Pancreas (tissue), 10 donors: ENCODE measurements around the gene CASP14. TPM values are rescaled to one million over a fixed set of nuclear protein-coding genes. Genes with fewer than 3 reads are reported as not detected.
"Not testable (repeated sequence)": the region's sequence is repeated elsewhere in the genome, so short reads cannot be mapped to it uniquely, and the experiment has no call there.

Source experiments
- ATAC-seq, 4 donors: fragments of 200-7000 bp; cut with Tn5 transposase; one replicate each; pipeline versions ENCODE4 v1.8.0 to v1.9.1; 2020; ENCODE audit warnings: mild to moderate bottlenecking in 4 of 4, moderate library complexity in 4 of 4
- DNase-seq, 6 donors: peaks; one replicate each; pipeline ENCODE4 v3.0.0-alpha.2; 2020
- FAIRE-seq: peaks from 2 replicates; lab custom pipeline; 2012; peaks lifted over from hg19 to GRCh38; lab: Jason Lieb, UNC
- H3K27ac ChIP-seq, 4 donors: fragments of 200-600 bp; sonication (generic); 1 replicate in 3 of 4; 2 replicates in 1 of 4; pipeline versions ENCODE4 v1.5.0 to v1.8.0; 2020
- H3K27me3 ChIP-seq, 4 donors: fragments of 200-600 bp; one replicate each; pipeline ENCODE4 v1.8.0; 2021
- H3K36me3 ChIP-seq, 3 donors: fragments of 200-600 bp; sonication (generic) in 1 of 3; one replicate each; pipeline versions ENCODE4 v1.5.0 to v1.8.0; 2020 to 2021
- H3K4me1 ChIP-seq, 3 donors: fragments of 200-600 bp; one replicate each; pipeline ENCODE4 v1.8.0; 2021
- H3K4me3 ChIP-seq, 4 donors: fragments of 200-600 bp; sonication (generic) in 2 of 4; one replicate each; pipeline versions ENCODE4 v1.5.0 to v1.8.0; 2020 to 2021
- H3K9me3 ChIP-seq, 4 donors: fragments of 200-600 bp; one replicate each; pipeline ENCODE4 v1.8.0; 2021
- WGBS, 2 donors: extraction: QIAGEN DNeasy Blood & Tissue Kit; methylation state at CpG; one replicate each; pipeline ENCODE4 v1.1.7; 2013; 5-methylcytosine and 5-hydroxymethylcytosine counted together
- intact Hi-C, 3 donors: fragments of 100-400 bp; cut with DNase I; formaldehyde crosslinking; loops; one replicate each; pipeline versions ENCODE4 v1.11.1 to v1.14.2; 2022
- polyA plus RNA-seq, 2 donors: library from polyadenylated mRNA; stranded (reverse); fragments of 200-250 nt; gene quantifications; one replicate each; pipeline ENCODE4 v1.2.3, GENCODE V29; 2013
- total RNA-seq, 6 donors: library from RNA; stranded (reverse); fragmentation: NEBNext Ultra II Directional in 4 of 6; extraction: Animal tissue kit (Norgen Biotek cat#: 25700) in 4 of 6; gene quantifications; one replicate each; pipeline versions ENCODE4 v1.2.1 to v1.2.4, GENCODE V29; 2021 to 2023
- TF ChIP-seq, protein P1 (sequence below), 4 donors: fragments of 200-600 bp; sonication (generic) in 3 of 4; IDR thresholded peaks; one replicate each; pipeline versions ENCODE4 v1.5.0 to v1.8.0; 2021; ENCODE audit warnings: antibody characterized with exemption in 4 of 4
- donor health status: healthy with polysubstance abuse.
- donor health status: DM: no; HTN: no; CAD: no; lungs with moderate emphysema.
- donor health status: DM: no; HTN: no; CAD: no.
- donor health status: control.
- donor health status: control.
- donor health status: Bipolar disorder and iron deficiency.
- donor health status: DM: yes; HTN: yes; CAD: no.
- donor health status: DM: no; HTN: no; CAD: no.
- donor health status: DM: no; HTN: no; CAD: no.
- donor health status: DM: yes; HTN: yes; CAD: no.

Gene CASP14
- total and polyA plus RNA-seq, 8 donors, result 0.04 to 0.73 (median 0.14) TPM; not detected in 3

DNA sequence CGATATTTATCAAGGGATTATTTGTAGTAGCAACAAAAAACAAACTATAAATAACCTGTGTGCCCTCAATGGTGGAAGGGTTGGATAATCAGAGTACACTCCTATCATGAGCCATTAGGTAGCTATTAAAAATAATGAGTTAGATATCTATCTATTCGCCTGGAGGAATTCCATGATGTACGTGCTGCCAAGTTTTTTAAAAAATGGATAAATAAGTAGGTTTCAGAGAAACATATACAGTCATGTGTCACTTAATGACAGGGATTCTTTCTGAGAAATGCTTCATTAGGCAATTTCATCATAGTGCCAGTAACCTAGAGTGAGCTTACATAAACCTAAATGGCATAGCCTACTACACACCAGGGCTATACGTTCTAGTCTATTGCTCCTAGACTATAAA lies 26.5 kb downstream of the CASP14 start:
- TF ChIP-seq, protein P1, sequence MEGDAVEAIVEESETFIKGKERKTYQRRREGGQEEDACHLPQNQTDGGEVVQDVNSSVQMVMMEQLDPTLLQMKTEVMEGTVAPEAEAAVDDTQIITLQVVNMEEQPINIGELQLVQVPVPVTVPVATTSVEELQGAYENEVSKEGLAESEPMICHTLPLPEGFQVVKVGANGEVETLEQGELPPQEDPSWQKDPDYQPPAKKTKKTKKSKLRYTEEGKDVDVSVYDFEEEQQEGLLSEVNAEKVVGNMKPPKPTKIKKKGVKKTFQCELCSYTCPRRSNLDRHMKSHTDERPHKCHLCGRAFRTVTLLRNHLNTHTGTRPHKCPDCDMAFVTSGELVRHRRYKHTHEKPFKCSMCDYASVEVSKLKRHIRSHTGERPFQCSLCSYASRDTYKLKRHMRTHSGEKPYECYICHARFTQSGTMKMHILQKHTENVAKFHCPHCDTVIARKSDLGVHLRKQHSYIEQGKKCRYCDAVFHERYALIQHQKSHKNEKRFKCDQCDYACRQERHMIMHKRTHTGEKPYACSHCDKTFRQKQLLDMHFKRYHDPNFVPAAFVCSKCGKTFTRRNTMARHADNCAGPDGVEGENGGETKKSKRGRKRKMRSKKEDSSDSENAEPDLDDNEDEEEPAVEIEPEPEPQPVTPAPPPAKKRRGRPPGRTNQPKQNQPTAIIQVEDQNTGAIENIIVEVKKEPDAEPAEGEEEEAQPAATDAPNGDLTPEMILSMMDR (IDR thresholded peaks at IDR 0.05), result no peak
- Histone ChIP-seq H3K36me3 (no peaks in the 10 kb centered on the region), H3K4me3 (no peak overlapping the region), H3K4me1 (no peaks in the 10 kb centered on the region), H3K9me3 (no peaks in the 10 kb centered on the region), H3K27ac (no peak overlapping the region), H3K27me3 (no peaks in the 10 kb centered on the region)
- 68 to 81% methylated on average over 4 of the region's 4 CpGs for WGBS, 2 donors
- ATAC-seq (no peak), DNase-seq (no peak), FAIRE-seq (no peak)
- intact Hi-C loops, result no loop called here

DNA sequence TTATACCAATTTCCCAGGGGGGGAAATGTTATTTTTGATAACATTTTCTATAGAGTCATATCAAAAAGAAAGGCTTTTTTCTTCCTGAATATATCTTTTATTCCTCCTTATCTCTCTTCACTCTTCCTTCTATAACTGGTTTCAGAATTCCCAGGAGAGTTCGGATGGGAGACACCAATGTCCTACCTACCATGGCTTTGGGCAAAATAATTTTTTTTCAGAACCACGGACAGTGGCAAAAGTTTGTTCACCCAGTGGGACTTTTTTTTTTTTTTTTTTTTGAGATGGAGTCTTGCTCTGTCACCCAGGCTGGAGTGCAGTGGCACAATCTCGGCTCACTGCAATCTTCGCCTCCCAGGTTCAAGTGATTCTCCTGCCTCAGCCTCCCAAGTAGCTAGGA lies 30.7 kb downstream of the CASP14 start:
- H3K36me3 ChIP-seq, ATAC-seq, H3K27me3 ChIP-seq, H3K9me3 ChIP-seq, H3K27ac ChIP-seq, FAIRE-seq, DNase-seq, H3K4me1 ChIP-seq, H3K4me3 ChIP-seq: not testable (repeated sequence)
- 56 to 57% methylated on average over 4 of the region's 4 CpGs for WGBS, 2 donors
- intact Hi-C loops, result loop anchor here in 1 of 3 donors (10.0 kb wide), 1 partner anchor 75 kb away; no protein-coding TSS in a partner anchor

DNA sequence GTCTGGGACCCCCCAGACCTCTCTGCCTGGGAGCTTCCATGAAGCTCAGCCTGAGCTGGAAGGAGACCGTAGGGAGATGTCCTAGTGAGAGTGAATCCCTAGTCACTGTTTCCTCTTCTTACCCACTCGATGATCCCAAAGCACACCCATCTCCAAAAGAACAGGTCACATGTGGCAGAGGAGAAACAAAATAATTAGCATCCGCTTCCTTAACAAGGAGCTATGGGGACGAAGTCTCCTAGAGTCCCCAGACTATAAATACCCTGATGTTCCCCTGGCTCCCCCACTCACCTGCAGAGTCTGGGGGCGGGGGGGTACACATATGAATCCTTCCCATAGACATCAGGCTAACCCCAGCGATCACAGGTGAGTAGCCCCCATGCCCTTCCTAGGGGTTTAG lies 32.6 kb downstream of the CASP14 start, which contains the start of gene OR1I1:
Gene OR1I1 (plus strand): TSS at position 301 of the 400 bp plus-strand sequence. CDS start 4,855 bp downstream, outside the sequence.
- no peaks in the 10 kb centered on the region for H3K9me3 ChIP-seq
- no peak for ATAC-seq
- no peak for FAIRE-seq
- no peaks in the 10 kb centered on the region for H3K36me3 ChIP-seq
- no peak for DNase-seq
- H3K4me1 ChIP-seq, result no peaks in the 10 kb centered on the region
- TF ChIP-seq, protein P1 (IDR thresholded peaks at IDR 0.05), result no peak
- no peak within 1 kb of the TSS for H3K27ac ChIP-seq
- intact Hi-C loops, result loop anchor here in 1 of 3 donors (10.0 kb wide), 1 partner anchor 73 kb away; no protein-coding TSS in a partner anchor
- no peaks in the 10 kb centered on the region for H3K27me3 ChIP-seq
- H3K4me3 ChIP-seq, result no peak within 1 kb of the TSS
- 54 to 65% methylated on average over 6 of the region's 6 CpGs for WGBS, 2 donors

DNA sequence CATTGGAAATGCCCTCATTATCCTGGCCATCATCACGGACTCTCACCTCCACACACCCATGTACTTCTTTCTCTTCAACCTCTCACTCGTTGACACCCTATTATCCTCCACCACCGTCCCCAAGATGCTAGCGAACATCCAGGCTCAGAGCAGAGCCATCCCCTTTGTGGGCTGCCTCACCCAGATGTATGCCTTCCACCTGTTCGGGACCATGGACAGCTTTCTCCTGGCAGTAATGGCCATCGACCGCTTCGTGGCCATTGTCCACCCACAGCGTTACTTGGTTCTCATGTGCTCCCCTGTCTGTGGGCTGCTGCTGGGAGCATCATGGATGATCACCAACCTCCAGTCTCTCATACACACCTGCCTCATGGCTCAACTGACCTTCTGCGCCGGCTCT lies 37.9 kb downstream of the CASP14 start:
- Histone ChIP-seq H3K4me3 (no peak overlapping the region), H3K27me3 (no peaks in the 10 kb centered on the region), H3K27ac (no peak overlapping the region), H3K9me3 (no peaks in the 10 kb centered on the region), H3K4me1 (peaks cover 0 to 2% (median 0%) of the 10 kb centered on the region in 3 donors), H3K36me3 (no peaks in the 10 kb centered on the region)
- intact Hi-C loops, result loop anchor here in 2 of 3 donors (5.0 to 10.0 kb wide), 2 partner anchors 68 to 70 kb away; no protein-coding TSS in a partner anchor
- TF ChIP-seq, protein P1 (IDR thresholded peaks at IDR 0.05), result no peak
- DNase-seq (no peak), FAIRE-seq (no peak), ATAC-seq (no peak)
- 53 to 68% methylated on average over 11 of the region's 11 CpGs for WGBS, 2 donors

DNA sequence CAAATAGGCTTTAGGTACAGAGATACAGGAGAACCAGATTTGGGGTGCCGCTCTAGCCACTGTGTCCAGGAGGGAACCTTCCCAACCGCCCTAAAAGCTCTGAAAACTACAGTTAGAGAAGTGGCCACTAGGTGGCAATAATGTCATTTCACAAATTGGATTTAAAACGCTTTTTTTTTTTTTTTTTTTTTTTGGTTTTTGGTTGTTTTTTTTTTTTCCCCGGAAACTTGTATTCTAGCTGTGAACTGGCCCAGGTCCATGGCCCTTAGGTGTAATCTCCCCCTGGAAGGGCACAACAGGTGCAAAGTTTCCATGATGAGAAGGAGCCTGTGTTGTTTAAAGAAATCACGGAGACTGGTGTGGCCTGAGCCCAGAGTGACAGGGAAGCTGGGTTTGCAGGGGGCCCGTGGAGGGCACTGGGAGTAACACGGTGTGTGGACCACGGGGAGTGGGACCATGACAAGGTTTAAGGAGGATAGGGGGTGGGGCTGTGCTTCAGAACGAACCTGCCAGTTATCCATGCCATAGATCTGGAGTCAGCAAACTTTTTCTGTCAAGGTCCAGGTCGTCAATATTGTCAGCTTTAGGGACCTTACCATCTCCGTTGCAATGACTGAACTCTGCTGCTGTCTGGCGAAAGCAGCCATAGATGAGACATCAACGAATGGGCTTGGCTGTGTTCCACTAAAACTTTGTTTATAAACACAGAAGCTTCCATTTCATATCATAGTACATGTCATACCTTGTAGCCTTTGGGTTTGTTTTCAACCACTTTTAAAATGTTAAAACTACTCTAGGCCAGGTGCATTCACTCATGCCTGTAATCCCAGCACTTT lies 42.9 kb downstream of the CASP14 start:
- intact Hi-C loops, result loop anchor here in 1 of 3 donors (5.0 kb wide), 1 partner anchor 55 kb away; no protein-coding TSS in a partner anchor
- Histone ChIP-seq H3K27ac (peak overlapping the region in 2 of 4 donors; percentile 38 to 77), H3K4me3 (no peak overlapping the region), H3K27me3 (no peaks in the 10 kb centered on the region), H3K36me3 (no peaks in the 10 kb centered on the region), H3K4me1 (peaks cover 0 to 2% (median 0%) of the 10 kb centered on the region in 3 donors), H3K9me3 (no peaks in the 10 kb centered on the region)
- FAIRE-seq (no peak), DNase-seq (peak in 5 of 6 donors; percentile 65 to 83 (median 76)), ATAC-seq (peak; percentile 91 to 97 (median 94))
- TF ChIP-seq, protein P1 (IDR thresholded peaks at IDR 0.05), result peak; percentile 35 to 79 (median 67)
- 8 to 9% methylated on average over 13 of the region's 13 CpGs for WGBS, 2 donors
